Ovary (tissue), 3 donors: ENCODE results near the gene CRIM1.

Experiments
- CTCF ChIP-seq, 3 donors: fragments of 450-650 bp in 2 of 3; fragments of 200-600 bp in 1 of 3; IDR thresholded peaks; one replicate each; pipeline versions ENCODE4 v1.5.1 to v1.8.0; 2016 to 2022; ENCODE audit warnings: antibody characterized with exemption in 3 of 3, mild to moderate bottlenecking in 1 of 3
- EP300 ChIP-seq: sonication (generic); formaldehyde crosslinking; IDR thresholded peaks from one replicate; pipeline ENCODE4 v1.6.1; 2017; ENCODE audit warnings: antibody characterized with exemption
- POLR2A ChIP-seq: fragments of 450-650 bp; IDR thresholded peaks from one replicate; pipeline ENCODE4 v1.6.1; 2017; ENCODE audit warnings: antibody characterized with exemption, mild to moderate bottlenecking, moderate library complexity
- donor health status: DM: no; HTN: no; CAD: no.

GRCh38 chr2:36536776-36537175 is 181.2 kb downstream of the CRIM1 start:
- TF ChIP-seq POLR2A (no peak), CTCF (IDR thresholded peaks at IDR 0.05) (no peak), EP300 (no peak)
